ENCODE results near the gene CACNA1A. TPM values are rescaled to one million over a fixed set of nuclear protein-coding genes. Genes with fewer than 3 reads are reported as not detected.
"Not testable (repeated sequence)": the region's sequence is repeated elsewhere in the genome, so short reads cannot be mapped to it uniquely, and the experiment has no call there.

CACNA1A gene
- total RNA-seq, 2 experiments from 2014 or later = 0.29 to 0.36 TPM

DNA sequence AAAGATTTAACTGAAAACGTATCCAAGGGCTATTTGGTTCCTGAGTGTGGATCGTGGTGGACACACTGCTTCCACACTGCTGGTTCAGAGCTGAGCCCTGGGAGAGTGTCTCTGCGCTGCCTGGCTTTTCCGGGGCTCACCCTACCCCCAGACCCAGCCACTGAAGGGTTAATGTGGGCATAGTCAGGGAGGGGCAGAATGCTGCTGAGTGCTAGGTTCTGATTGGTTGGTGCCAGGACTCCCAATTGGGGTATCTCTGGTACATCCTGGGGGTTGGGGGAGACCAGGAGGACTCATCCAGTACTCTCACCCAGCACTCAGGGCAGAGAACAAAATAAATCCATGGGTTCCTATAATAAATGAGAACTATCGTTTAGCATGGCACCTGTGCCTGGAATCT, 142.3 kb downstream of the CACNA1A start:
- ChIA-PET CTCF (no interaction called here), POLR2A (no interaction called here)
- intact Hi-C loops (cut with micrococcal nuclease) = no loop called here
- H3K4me3 Mint-ChIP-seq = no peak overlapping the region
- TF ChIP-seq, protein P1, sequence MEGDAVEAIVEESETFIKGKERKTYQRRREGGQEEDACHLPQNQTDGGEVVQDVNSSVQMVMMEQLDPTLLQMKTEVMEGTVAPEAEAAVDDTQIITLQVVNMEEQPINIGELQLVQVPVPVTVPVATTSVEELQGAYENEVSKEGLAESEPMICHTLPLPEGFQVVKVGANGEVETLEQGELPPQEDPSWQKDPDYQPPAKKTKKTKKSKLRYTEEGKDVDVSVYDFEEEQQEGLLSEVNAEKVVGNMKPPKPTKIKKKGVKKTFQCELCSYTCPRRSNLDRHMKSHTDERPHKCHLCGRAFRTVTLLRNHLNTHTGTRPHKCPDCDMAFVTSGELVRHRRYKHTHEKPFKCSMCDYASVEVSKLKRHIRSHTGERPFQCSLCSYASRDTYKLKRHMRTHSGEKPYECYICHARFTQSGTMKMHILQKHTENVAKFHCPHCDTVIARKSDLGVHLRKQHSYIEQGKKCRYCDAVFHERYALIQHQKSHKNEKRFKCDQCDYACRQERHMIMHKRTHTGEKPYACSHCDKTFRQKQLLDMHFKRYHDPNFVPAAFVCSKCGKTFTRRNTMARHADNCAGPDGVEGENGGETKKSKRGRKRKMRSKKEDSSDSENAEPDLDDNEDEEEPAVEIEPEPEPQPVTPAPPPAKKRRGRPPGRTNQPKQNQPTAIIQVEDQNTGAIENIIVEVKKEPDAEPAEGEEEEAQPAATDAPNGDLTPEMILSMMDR (IDR thresholded peaks at IDR 0.05) = no peak
- H3K27ac Mint-ChIP-seq = no peak overlapping the region
- H3K4me1 Mint-ChIP-seq (ENCODE audit: low read depth) = no peaks in the 10 kb centered on the region
- H3K9me3 Mint-ChIP-seq = peaks cover 4% of the 10 kb centered on the region
- DNase-seq (no peak), ATAC-seq (no peak)
- H3K36me3 Mint-ChIP-seq (ENCODE audit: low read depth) = no peaks in the 10 kb centered on the region
- peaks cover 7% of the 10 kb centered on the region for H3K27me3 Mint-ChIP-seq

- Mint-ChIP-seq H3K9me3 (peaks cover 4% of the 10 kb centered on the region), H3K4me1 (ENCODE audit: low read depth) (no peaks in the 10 kb centered on the region), H3K27ac (no peak overlapping the region), H3K27me3 (peaks cover 7% of the 10 kb centered on the region), H3K4me3 (no peak overlapping the region), H3K36me3 (ENCODE audit: low read depth) (no peaks in the 10 kb centered on the region)
- ChIA-PET CTCF (no interaction called here), POLR2A (no interaction called here)
- intact Hi-C loops (cut with micrococcal nuclease) = no loop called here
- TF ChIP-seq, protein P1 (IDR thresholded peaks at IDR 0.05) = no peak
- no peak for ATAC-seq
- DNase-seq = no peak
Measured at GRCh38 chr19:13363245-13363644, 143.0 kb downstream of the CACNA1A start.

DNA sequence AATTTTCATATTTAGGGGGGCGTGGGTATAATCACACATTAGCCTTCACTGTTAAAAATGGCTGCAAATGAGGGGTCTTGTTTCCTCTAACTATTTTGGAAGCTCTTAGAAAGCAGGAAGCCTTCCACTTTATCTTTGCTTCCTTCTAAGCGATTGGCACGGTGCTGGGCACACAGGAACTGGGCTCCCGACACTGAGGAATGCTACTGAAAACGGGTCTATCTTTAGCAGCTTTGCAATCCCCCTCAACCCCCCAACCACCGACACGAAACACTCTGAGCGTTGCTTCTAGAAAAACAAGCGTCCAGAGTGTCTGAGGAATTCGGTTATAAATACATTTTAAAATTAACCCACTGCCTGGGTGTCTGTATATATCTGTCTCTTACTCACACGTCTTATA, 143.6 kb downstream of the CACNA1A start:
- DNase-seq (no peak), ATAC-seq (no peak)
- CTCF ChIA-PET = no interaction called here
- Mint-ChIP-seq H3K36me3 (ENCODE audit: low read depth) (no peaks in the 10 kb centered on the region), H3K27ac (no peak overlapping the region), H3K9me3 (peaks cover 4% of the 10 kb centered on the region), H3K4me1 (ENCODE audit: low read depth) (no peaks in the 10 kb centered on the region), H3K4me3 (no peak overlapping the region), H3K27me3 (peaks cover 7% of the 10 kb centered on the region)
- intact Hi-C loops (cut with micrococcal nuclease) = no loop called here
- TF ChIP-seq, protein P1 (IDR thresholded peaks at IDR 0.05) = no peak
- POLR2A ChIA-PET = no interaction called here

DNA sequence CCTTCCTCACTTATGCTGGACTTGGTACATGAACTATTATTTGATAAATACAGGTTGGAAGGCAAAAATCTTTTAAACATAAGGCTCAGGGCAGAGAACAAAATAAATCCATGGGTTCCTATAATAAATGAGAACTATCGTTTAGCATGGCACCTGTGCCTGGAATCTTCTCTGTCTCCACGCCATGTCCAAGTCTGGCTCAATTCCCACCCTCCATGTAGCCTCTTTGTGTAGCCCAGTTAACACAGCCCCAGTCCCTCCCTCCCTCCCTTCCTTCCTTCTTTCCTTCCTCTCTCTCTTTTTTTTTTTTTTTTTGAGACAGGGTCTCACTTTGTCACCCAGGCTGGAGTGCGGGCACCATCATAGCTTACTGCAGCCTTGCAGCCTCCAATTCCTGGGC, 144.6 kb downstream of the CACNA1A start:
- ATAC-seq; intact Hi-C loops (cut with micrococcal nuclease); H3K4me3 Mint-ChIP-seq; H3K4me1 Mint-ChIP-seq (ENCODE audit: low read depth); H3K27me3 Mint-ChIP-seq; POLR2A ChIA-PET; H3K36me3 Mint-ChIP-seq (ENCODE audit: low read depth); H3K9me3 Mint-ChIP-seq; CTCF ChIA-PET; DNase-seq; H3K27ac Mint-ChIP-seq: not testable (repeated sequence)

DNA sequence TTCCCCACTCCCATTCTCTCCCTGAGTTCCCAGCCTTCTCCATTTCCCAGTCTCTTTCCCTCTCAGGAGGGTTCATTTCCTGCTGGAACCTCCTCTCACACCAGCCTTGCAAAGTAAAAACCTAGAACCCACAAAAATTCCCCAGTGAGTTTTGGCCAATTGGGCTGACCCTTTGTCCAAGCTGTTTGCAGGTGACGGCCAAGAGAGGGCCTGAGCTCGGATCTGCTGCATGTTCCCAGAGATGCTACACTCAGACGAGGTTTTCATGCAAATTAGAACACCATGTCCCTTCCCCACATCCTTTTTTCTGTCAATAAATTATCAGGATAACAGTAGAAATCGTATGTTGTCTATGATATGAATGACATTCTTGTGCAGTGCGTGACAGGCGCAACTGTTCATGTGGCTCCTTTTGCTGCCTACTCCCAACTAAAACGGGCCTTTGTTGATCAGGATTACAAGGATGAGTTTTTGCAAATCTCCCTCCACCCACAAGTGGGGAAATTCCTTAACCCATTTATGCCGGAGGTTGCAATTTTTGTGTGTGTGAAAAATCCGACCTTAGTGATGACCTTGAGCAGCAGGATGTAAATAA, 149.5 kb downstream of the CACNA1A start:
- TF ChIP-seq, protein P1 (IDR thresholded peaks at IDR 0.05) = no peak
- Mint-ChIP-seq H3K4me1 (ENCODE audit: low read depth) (no peaks in the 10 kb centered on the region), H3K36me3 (ENCODE audit: low read depth) (no peaks in the 10 kb centered on the region), H3K27me3 (peaks cover 8% of the 10 kb centered on the region), H3K4me3 (no peak overlapping the region), H3K27ac (no peak overlapping the region), H3K9me3 (peaks cover 4% of the 10 kb centered on the region)
- intact Hi-C loops (cut with micrococcal nuclease) = no loop called here
- CTCF ChIA-PET = no interaction called here
- no peak for DNase-seq
- POLR2A ChIA-PET = interaction anchor here (0.7 kb wide), 1 partner anchor 49 kb away, joined by 4 read pairs; no protein-coding TSS in a partner anchor
- ATAC-seq = no peak

DNA sequence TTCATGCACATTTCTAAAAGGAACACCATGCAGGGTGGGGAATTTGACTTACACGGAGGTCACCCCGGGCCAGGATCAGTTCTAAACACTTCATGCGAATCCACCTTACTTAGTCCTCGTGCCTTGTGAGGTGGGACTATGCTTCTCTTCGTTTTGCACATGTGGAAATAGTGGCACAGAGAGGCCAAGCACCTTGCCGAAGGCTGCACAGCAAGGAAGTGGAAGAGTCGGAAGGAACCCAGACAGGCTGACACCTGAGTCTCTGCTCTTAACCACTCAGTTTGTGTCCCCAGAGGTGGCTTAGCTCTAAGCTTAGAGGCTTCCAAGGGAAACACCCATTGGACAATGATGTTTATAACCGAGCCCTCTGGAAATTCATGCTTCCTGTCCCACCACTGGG, 150.1 kb downstream of the CACNA1A start:
- H3K27me3 Mint-ChIP-seq = peaks cover 8% of the 10 kb centered on the region
- peaks cover 4% of the 10 kb centered on the region for H3K9me3 Mint-ChIP-seq
- no peaks in the 10 kb centered on the region for H3K4me1 Mint-ChIP-seq (ENCODE audit: low read depth)
- no peak for ATAC-seq
- ChIA-PET POLR2A (no interaction called here), CTCF (no interaction called here)
- intact Hi-C loops (cut with micrococcal nuclease) = no loop called here
- TF ChIP-seq, protein P1 (IDR thresholded peaks at IDR 0.05) = no peak
- DNase-seq = no peak
- no peaks in the 10 kb centered on the region for H3K36me3 Mint-ChIP-seq (ENCODE audit: low read depth)
- H3K27ac Mint-ChIP-seq = no peak overlapping the region
- H3K4me3 Mint-ChIP-seq = no peak overlapping the region

Measured in activated CD8-positive, alpha-beta T cell treated with anti-CD3 and anti-CD28 coated beads for 36 hours (primary cell).